K562 (cell line): ENCODE data around the gene IL2RG. TPM values are rescaled to one million over a fixed set of nuclear protein-coding genes. Genes with fewer than 3 reads are reported as not detected.
A peak's percentile ranks its signal among the peaks of the same experiment; 100 is the strongest.

Source experiments
- ATAC-seq: fragments of 200-7000 bp; cut with Tn5 transposase; 3 replicates; pipeline ENCODE4 v1.9.1; 2020; ENCODE audit warnings: moderate library complexity
- BruUV-seq: library from RNA; stranded (reverse); fragments of 400-500 nt; replicated peaks from 2 replicates; lab custom pipeline; 2021; lab: Mats Ljungman, UMichigan
- CTCF ChIA-PET: fragments of 300-600 bp; formaldehyde crosslinking; extraction: SDS; loops from one replicate; lab custom pipeline; 2021; ENCODE audit warnings: low intra/inter-chr PET ratio; lab: Yijun Ruan, JAX
- POLR2A ChIA-PET: fragments of 300-600, 350-650 bp; sonication (Branson Sonifier 250); formaldehyde crosslinking; extraction: SDS; loops from one replicate; lab custom pipeline; 2021; ENCODE audit warnings: antibody characterized with exemption, inconsistent platforms; lab: Yijun Ruan, JAX
- DNase-seq, 4 experiments: peaks; one replicate each; pipeline versions ENCODE4 v3.0.0 to v3.0.0-alpha.2; 2011 to 2018; ENCODE audit warnings: low spot score in 3 of 4, mixed read lengths in 3 of 4; ENCODE audit errors: extremely low read depth in 1 of 4
- FAIRE-seq: peaks from 2 replicates; lab custom pipeline; 2011; peaks lifted over from hg19 to GRCh38; lab: Jason Lieb, UNC
- H2AFZ ChIP-seq: 2 replicates; pipeline ENCODE4 v1.6.0; 2011; ENCODE audit warnings: low read depth, low read length, control low read depth, inconsistent platforms
- H3K27ac ChIP-seq: fragments of 200-600 bp; 3 replicates; pipeline ENCODE4 v1.8.0; 2011; ENCODE audit warnings: low read depth, mild to moderate bottlenecking, control low read depth, inconsistent platforms, low read length, moderate library complexity, mixed read lengths; ENCODE audit errors: extremely low read depth
- H3K27me3 ChIP-seq, 2 experiments: fragments of 300-600 bp in 1 of 2; 2 replicates in 1 of 2; 3 replicates in 1 of 2; pipeline versions ENCODE4 v1.6.0 to v1.8.0; 2011; ENCODE audit warnings: inconsistent platforms in 2 of 2, low read length in 2 of 2, mild to moderate bottlenecking in 1 of 2, mixed read lengths in 1 of 2, moderate library complexity in 1 of 2; ENCODE audit not compliant: control insufficient read depth in 2 of 2, insufficient read depth in 2 of 2
- H3K36me3 ChIP-seq: fragments of 300-600 bp; 3 replicates; pipeline ENCODE4 v1.8.0; 2011; ENCODE audit warnings: mild to moderate bottlenecking, low read length, inconsistent platforms; ENCODE audit not compliant: control insufficient read depth, insufficient read depth
- H3K4me1 ChIP-seq, 2 experiments: fragments of 200-600 bp in 1 of 2; replicated peaks in 1 of 2; 2 replicates in 1 of 2; 3 replicates in 1 of 2; pipeline versions ENCODE4 v1.5.1 to v1.8.0; 2011; ENCODE audit warnings: inconsistent platforms in 2 of 2, low read length in 2 of 2, mild to moderate bottlenecking in 1 of 2, mixed read lengths in 1 of 2, moderate library complexity in 1 of 2; ENCODE audit not compliant: control insufficient read depth in 2 of 2, insufficient read depth in 2 of 2
- H3K4me2 ChIP-seq: 2 replicates; pipeline ENCODE4 v1.6.1; 2011; ENCODE audit warnings: low read length, control low read depth, inconsistent platforms, mixed read lengths; ENCODE audit not compliant: insufficient read depth
- H3K4me3 ChIP-seq: fragments of 200-600 bp; sonication (generic), shearing (Covaris generic); 2 replicates; pipeline ENCODE4 v1.5.1; 2016; ENCODE audit warnings: control low read depth, inconsistent platforms
- H3K79me2 ChIP-seq: fragments of 200-600 bp; 3 replicates; pipeline ENCODE4 v1.8.0; 2011; ENCODE audit warnings: low read length, inconsistent platforms; ENCODE audit not compliant: control insufficient read depth, insufficient read depth
- H3K9ac ChIP-seq, 2 experiments: 2 replicates each; pipeline versions ENCODE4 v1.6.0 to v1.6.1; 2011; ENCODE audit warnings: low read depth in 2 of 2, low read length in 2 of 2, control low read depth in 1 of 2, inconsistent platforms in 1 of 2, mild to moderate bottlenecking in 1 of 2, mixed read lengths in 1 of 2; ENCODE audit not compliant: insufficient read depth in 1 of 2
- H3K9me1 ChIP-seq: one replicate; pipeline ENCODE4 v1.6.0; 2011; ENCODE audit warnings: inconsistent platforms, mild to moderate bottlenecking, low read length, moderate library complexity; ENCODE audit not compliant: control insufficient read depth, insufficient read depth
- H3K9me3 ChIP-seq: replicated peaks from 2 replicates; pipeline ENCODE4 v1.5.1; 2011; ENCODE audit warnings: low read depth, low read length, inconsistent platforms; ENCODE audit not compliant: control insufficient read depth, insufficient read depth
- H4K20me1 ChIP-seq: replicated peaks from 2 replicates; pipeline ENCODE4 v1.6.1; 2011; ENCODE audit warnings: low read length, inconsistent platforms, mixed read lengths; ENCODE audit not compliant: control insufficient read depth, insufficient read depth
- BRD4 ChIP-seq: fragments of 200-600 bp; sonication (generic); IDR thresholded peaks from 2 replicates; pipeline ENCODE4 v1.6.1; 2017; ENCODE audit warnings: inconsistent platforms
- CHD1 ChIP-seq: fragments of 200-600 bp; sonication (generic); IDR thresholded peaks from one replicate; pipeline ENCODE4 v1.6.1; 2012; ENCODE audit warnings: mild to moderate bottlenecking, moderate library complexity, low read length, inconsistent platforms
- FOXM1 ChIP-seq, 2 experiments: fragments of 450-650 bp in 1 of 2; sonication (generic) in 1 of 2; formaldehyde crosslinking in 1 of 2; IDR thresholded peaks; 2 replicates each; pipeline versions ENCODE4 v1.6.1 to v1.9.0; 2017 to 2022; ENCODE audit warnings: low read depth in 2 of 2, mild to moderate bottlenecking in 2 of 2, missing genetic modification reagents in 1 of 2, moderate library complexity in 1 of 2
- GATAD2A ChIP-seq: fragments of 450-650 bp; IDR thresholded peaks from 2 replicates; pipeline ENCODE4 v1.6.1; 2017
- HOXB6 ChIP-seq: fragments of 250-450 bp; sonication (Bioruptor Pico); IDR thresholded peaks from 2 replicates; pipeline ENCODE4 v1.5.1; 2022; ENCODE audit warnings: mild to moderate bottlenecking, borderline replicate concordance
- KLF6 ChIP-seq: fragments of 250-450 bp; sonication (Bioruptor Pico); IDR thresholded peaks from 2 replicates; pipeline ENCODE4 v1.4.0; 2020; ENCODE audit warnings: mild to moderate bottlenecking, moderate library complexity, borderline replicate concordance
- MXI1 ChIP-seq: IDR thresholded peaks from 2 replicates; pipeline ENCODE4 v1.6.1; 2011; ENCODE audit warnings: low read depth, mild to moderate bottlenecking, improper control_type of control experiment, low read length
- MYC ChIP-seq, 2 experiments: fragments of 250-450 bp in 1 of 2; sonication (Bioruptor Pico) in 1 of 2; IDR thresholded peaks; 2 replicates each; pipeline versions ENCODE4 v1.5.1 to v1.6.1; 2012 to 2021; ENCODE audit warnings: low read depth in 2 of 2, borderline replicate concordance in 1 of 2, improper control_type of control experiment in 1 of 2, low read length in 1 of 2, mild to moderate bottlenecking in 1 of 2, moderate library complexity in 1 of 2
- PPARD ChIP-seq: fragments of 250-450 bp; sonication (Bioruptor Pico); IDR thresholded peaks from 2 replicates; pipeline ENCODE4 v1.8.0; 2022; ENCODE audit warnings: inconsistent platforms, mild to moderate bottlenecking, moderate library complexity
- RFX7 ChIP-seq: fragments of 250-450 bp; sonication (Bioruptor Pico); IDR thresholded peaks from 2 replicates; pipeline ENCODE4 v1.5.1; 2021; ENCODE audit warnings: mild to moderate bottlenecking
- SNRNP70 ChIP-seq: fragments of 200-400 bp; formaldehyde crosslinking; optimal IDR thresholded peaks from 2 replicates; pipeline ENCODE3; 2017; ENCODE audit warnings: low read depth, low read length
- U2AF1 ChIP-seq: fragments of 200-400 bp; formaldehyde crosslinking; optimal IDR thresholded peaks from 2 replicates; pipeline ENCODE3; 2017; ENCODE audit warnings: mild to moderate bottlenecking, low read depth, low read length, moderate library complexity
- ZNF232 ChIP-seq: sonication (generic); formaldehyde crosslinking; IDR thresholded peaks from 2 replicates; pipeline ENCODE4 v1.8.0; 2022; ENCODE audit warnings: mild to moderate bottlenecking, missing genetic modification reagents
- ZNF384 ChIP-seq: IDR thresholded peaks from 2 replicates; pipeline ENCODE4 v1.6.1; 2012; ENCODE audit warnings: low read depth, low read length, improper control_type of control experiment
- ZSCAN32 ChIP-seq: fragments of 450-650 bp; formaldehyde crosslinking; IDR thresholded peaks from 2 replicates; pipeline ENCODE4 v1.4.0; 2020; ENCODE audit warnings: mild to moderate bottlenecking, moderate library complexity
- WGBS: fragments of 100-300 bp; shearing (Covaris generic); methylation state at CpG from one replicate; pipeline ENCODE4 v1.1.6; 2016; ENCODE audit warnings: low coverage, mixed read lengths; ENCODE audit not compliant: insufficient coverage; ENCODE audit errors: missing lambda C conversion rate; 5-methylcytosine and 5-hydroxymethylcytosine counted together
- in situ Hi-C: fragments of 300-500 bp; cut with MboI; formaldehyde crosslinking; loops from 4 replicates; pipeline ENCODE4 v1.15.0; 2018; ENCODE audit warnings: inconsistent platforms, mixed read lengths
- intact Hi-C: fragments of 100-400 bp; cut with micrococcal nuclease; formaldehyde crosslinking; loops from 2 replicates; pipeline ENCODE4 v1.14.2; 2022
- polyA plus RNA-seq, 8 experiments: library from polyadenylated mRNA; depleted of rRNA in 4 of 8; stranded (reverse) in 5 of 8; unstranded in 3 of 8; fragments of >200 nt; fragmentation: Nextera tagmentation in 2 of 8; fragmentation: Illumina TruSeq in 1 of 8; extraction: Ambion mirVana in 2 of 8; extraction: Trizol in 1 of 8; gene quantifications; 2 replicates each; pipeline versions ENCODE4 v1.2.1 to v1.2.3, GENCODE V29; 2011 to 2014; ENCODE audit warnings: inconsistent platforms in 1 of 8, missing spikeins in 1 of 8
- total RNA-seq, 7 experiments: library from RNA; depleted of rRNA in 6 of 7; stranded (reverse); fragments of >200 nt in 6 of 7; fragmentation: Illumina TruSeq in 2 of 7; extraction: Trizol in 2 of 7; gene quantifications; 2 replicates each; pipeline versions ENCODE4 v1.2.1 to v1.2.3, GENCODE V29; 2011 to 2021; ENCODE audit warnings: low replicate concordance in 1 of 7
- TF ChIP-seq, protein P1 (sequence below): fragments of 450-650 bp; IDR thresholded peaks from one replicate; pipeline ENCODE4 v1.6.1; 2018; ENCODE audit warnings: mild to moderate bottlenecking, moderate library complexity; ENCODE audit not compliant: partially characterized antibody
- TF ChIP-seq, protein P2 (sequence below): fragments of 250-450 bp; sonication (Bioruptor Pico); IDR thresholded peaks from 2 replicates; pipeline ENCODE4 v1.5.0; 2021; ENCODE audit warnings: mild to moderate bottlenecking, borderline replicate concordance

The IL2RG gene
- total and polyA plus RNA-seq, 9 of the 15 experiments (the other 6 are each of a cell fraction or from before 2014, with no cell fraction given), result 5.5 to 55.4 (median 19.7) TPM

DNA sequence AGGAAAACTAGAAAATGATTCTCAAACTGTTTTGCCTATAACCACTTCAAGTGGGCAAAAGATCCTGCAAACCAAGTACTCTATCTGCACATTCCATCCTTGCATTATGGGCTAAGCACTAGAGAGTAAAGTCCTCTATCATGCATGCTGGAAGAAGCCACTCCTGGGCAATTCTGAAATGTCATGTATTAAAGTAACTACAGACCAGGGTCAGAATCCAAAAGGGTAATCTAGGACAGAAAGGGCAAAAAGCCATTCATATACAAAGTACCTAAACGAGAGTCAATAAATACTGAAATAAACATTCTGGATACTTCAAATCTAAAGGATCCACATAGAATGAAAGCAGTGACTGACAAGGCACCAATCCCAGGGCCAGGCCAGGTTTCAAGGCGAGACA is 44.3 kb downstream of the IL2RG start:
- ATAC-seq, result no peak
- Histone ChIP-seq H3K9ac (peak overlapping the region; percentile 79 to 89), H3K4me1 (peaks cover 0 to 4% of the 10 kb centered on the region in 2 experiments; a peak in 2 of 5 replicates), H3K9me1 (no peaks in the 10 kb centered on the region), H2AFZ (peak overlapping the region; percentile 97), H3K4me3 (peak overlapping the region; percentile 82), H3K27me3 (no peaks in the 10 kb centered on the region), H3K27ac (peak overlapping the region; percentile 75), H3K36me3 (peaks cover 11% of the 10 kb centered on the region), H4K20me1 (no peaks in the 10 kb centered on the region; the same call in 1 of the 2 replicates), H3K79me2 (peaks cover 25% of the 10 kb centered on the region), H3K4me2 (peak overlapping the region; percentile 97), H3K9me3 (no peaks in the 10 kb centered on the region)
- no TSS peak for BruUV-seq
- ChIA-PET POLR2A (interaction anchor here (0.9 to 1.1 kb wide), 3 partner anchors 9 to 115 kb away, joined by 3 to 4 read pairs (median 3); no protein-coding TSS in a partner anchor), CTCF (no interaction called here)
- intact Hi-C loops (no loop called here), in situ Hi-C loops (no loop called here)
- WGBS, result 0% methylated on average over 2 of the region's 2 CpGs
- no peak for FAIRE-seq
- TF ChIP-seq MYC (IDR thresholded peaks at IDR 0.05; ENCODE audit: low read depth, low read length) (no peak), MYC (CRISPR knock-in tag; IDR thresholded peaks at IDR 0.05; ENCODE audit: borderline replicate concordance, low read depth) (no peak), RFX7 (CRISPR knock-in tag) (no peak), SNRNP70 (no peak), U2AF1 (no peak), GATAD2A (no peak), FOXM1 (IDR thresholded peaks at IDR 0.05; ENCODE audit: low read depth) (no peak), FOXM1 (CRISPR knock-in tag; IDR thresholded peaks at IDR 0.05; ENCODE audit: low read depth) (no peak), CHD1 (no peak), HOXB6 (CRISPR knock-in tag) (no peak), ZNF384 (no peak), BRD4 (no peak), ZSCAN32 (no peak), ZNF232 (CRISPR knock-in tag) (no peak), KLF6 (no peak), PPARD (CRISPR knock-in tag) (no peak), MXI1 (no peak)
- TF ChIP-seq, protein P1, sequence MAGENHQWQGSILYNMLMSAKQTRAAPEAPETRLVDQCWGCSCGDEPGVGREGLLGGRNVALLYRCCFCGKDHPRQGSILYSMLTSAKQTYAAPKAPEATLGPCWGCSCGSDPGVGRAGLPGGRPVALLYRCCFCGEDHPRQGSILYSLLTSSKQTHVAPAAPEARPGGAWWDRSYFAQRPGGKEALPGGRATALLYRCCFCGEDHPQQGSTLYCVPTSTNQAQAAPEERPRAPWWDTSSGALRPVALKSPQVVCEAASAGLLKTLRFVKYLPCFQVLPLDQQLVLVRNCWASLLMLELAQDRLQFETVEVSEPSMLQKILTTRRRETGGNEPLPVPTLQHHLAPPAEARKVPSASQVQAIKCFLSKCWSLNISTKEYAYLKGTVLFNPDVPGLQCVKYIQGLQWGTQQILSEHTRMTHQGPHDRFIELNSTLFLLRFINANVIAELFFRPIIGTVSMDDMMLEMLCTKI, result no peak
- TF ChIP-seq, protein P2, sequence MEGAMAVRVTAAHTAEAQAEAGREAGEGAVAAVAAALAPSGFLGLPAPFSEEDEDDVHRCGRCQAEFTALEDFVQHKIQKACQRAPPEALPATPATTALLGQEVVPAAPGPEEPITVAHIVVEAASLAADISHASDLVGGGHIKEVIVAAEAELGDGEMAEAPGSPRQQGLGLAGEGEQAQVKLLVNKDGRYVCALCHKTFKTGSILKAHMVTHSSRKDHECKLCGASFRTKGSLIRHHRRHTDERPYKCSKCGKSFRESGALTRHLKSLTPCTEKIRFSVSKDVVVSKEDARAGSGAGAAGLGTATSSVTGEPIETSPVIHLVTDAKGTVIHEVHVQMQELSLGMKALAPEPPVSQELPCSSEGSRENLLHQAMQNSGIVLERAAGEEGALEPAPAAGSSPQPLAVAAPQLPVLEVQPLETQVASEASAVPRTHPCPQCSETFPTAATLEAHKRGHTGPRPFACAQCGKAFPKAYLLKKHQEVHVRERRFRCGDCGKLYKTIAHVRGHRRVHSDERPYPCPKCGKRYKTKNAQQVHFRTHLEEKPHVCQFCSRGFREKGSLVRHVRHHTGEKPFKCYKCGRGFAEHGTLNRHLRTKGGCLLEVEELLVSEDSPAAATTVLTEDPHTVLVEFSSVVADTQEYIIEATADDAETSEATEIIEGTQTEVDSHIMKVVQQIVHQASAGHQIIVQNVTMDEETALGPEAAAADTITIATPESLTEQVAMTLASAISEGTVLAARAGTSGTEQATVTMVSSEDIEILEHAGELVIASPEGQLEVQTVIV (CRISPR knock-in tag), result no peak
- no peak for DNase-seq
